ENCODE measurements around the gene LRPPRC.

GRCh38 chr2:43960921-43961320, 34.9 kb downstream of the LRPPRC start:
- TF ChIP-seq POLR2A (IDR thresholded peaks at IDR 0.05) (no peak), CTCF (IDR thresholded peaks at IDR 0.05) (no peak)
